Measurements from ENCODE around the gene RNF152. TPM values are rescaled to one million over a fixed set of nuclear protein-coding genes. Genes with fewer than 3 reads are reported as not detected.

The RNF152 gene
- total and polyA plus RNA-seq, 2 of the 4 experiments (the other 2 are of a cell fraction), result 7.5 to 18.5 TPM

GRCh38 chr18:61852496-61852895 is 40.3 kb downstream of the RNF152 start:
- ATAC-seq (ENCODE audit: low read depth), result no peak
- BruUV-seq (replicated peaks), result no TSS peak
- no peak overlapping the region for H2AK5ac ChIP-seq (ENCODE audit: low read depth, low read length)

More at GRCh38 chr18:61852496-61852895, 40.3 kb downstream of the RNF152 start:
- H3K79me1 ChIP-seq (ENCODE audit: low read depth in 1 of 2, low read length in 2 of 2), result peaks cover 41 to 71% of the 10 kb centered on the region in 2 experiments
- no peak overlapping the region for H2AK9ac ChIP-seq (replicated peaks; ENCODE audit: low read depth, low read length, poor library complexity)
- H3K4ac ChIP-seq (ENCODE audit: low read depth, low read length), result no peak overlapping the region
- H3K9me1 ChIP-seq (ENCODE audit: insufficient read depth, low read length), result peaks cover 20% of the 10 kb centered on the region
- TF ChIP-seq CTCF (conservative IDR thresholded peaks at IDR 0.05; ENCODE audit: low read depth, low read length), result no peak
- no peak for TF ChIP-seq USF2 (IDR thresholded peaks at IDR 0.05; ENCODE audit: low read depth, low read length)
- no peak for TF ChIP-seq MAZ (IDR thresholded peaks at IDR 0.05; ENCODE audit: borderline replicate concordance, low read depth, low read length)
- TF ChIP-seq CHD1 (IDR thresholded peaks at IDR 0.05; ENCODE audit: low read depth, low read length), result no peak
- TF ChIP-seq NFE2L2 (IDR thresholded peaks at IDR 0.05; ENCODE audit: low read depth, low read length), result no peak
- TF ChIP-seq CEBPB (IDR thresholded peaks at IDR 0.05; ENCODE audit: low read depth, low read length), result no peak
- no peak for TF ChIP-seq MXI1 (IDR thresholded peaks at IDR 0.05; ENCODE audit: borderline replicate concordance, low read depth, low read length)
- TF ChIP-seq POLR2A (IDR thresholded peaks at IDR 0.05; ENCODE audit: low read depth, low read length), result no peak
- TF ChIP-seq FOS (IDR thresholded peaks at IDR 0.05; ENCODE audit: low read depth, low read length), result no peak
- no peak for TF ChIP-seq SMC3 (IDR thresholded peaks at IDR 0.05; ENCODE audit: low read depth, low read length)
- TF ChIP-seq BHLHE40 (IDR thresholded peaks at IDR 0.05; ENCODE audit: low read depth, low read length), result no peak
- H2BK15ac ChIP-seq (ENCODE audit: low read depth, low read length), result no peak overlapping the region
- peaks cover 6% of the 10 kb centered on the region for H4K20me1 ChIP-seq (ENCODE audit: insufficient read depth, low read length)
- H2BK20ac ChIP-seq (ENCODE audit: low read depth, low read length), result no peak overlapping the region
- H3K14ac ChIP-seq (replicated peaks; ENCODE audit: low read depth, low read length), result no peak overlapping the region; the same call in 1 of the 2 replicates
- H3K36me3 ChIP-seq (ENCODE audit: control insufficient read depth, insufficient read depth, low read length), result no peaks in the 10 kb centered on the region
- no peak overlapping the region for H2BK120ac ChIP-seq (ENCODE audit: low read depth, low read length)
- H2BK5ac ChIP-seq (ENCODE audit: low read depth, low read length, poor library complexity, severe bottlenecking), result no peak overlapping the region
- no peak overlapping the region for H2AFZ ChIP-seq (replicated peaks; ENCODE audit: low read length, poor library complexity)
- no peak for DNase-seq
- intact Hi-C loops (cut with micrococcal nuclease) (no loop called here), dilution Hi-C loops (cut with HindIII; ENCODE audit: low sequenced_read_pairs, unreplicated experiment) (no loop called here), in situ Hi-C loops (cut with MboI; ENCODE audit: low sequenced_read_pairs) (no loop called here)
- H3K56ac ChIP-seq (ENCODE audit: extremely low read depth, insufficient read depth, low read length), result no peak overlapping the region
- no peak overlapping the region for H3K4me2 ChIP-seq (ENCODE audit: low read depth, low read length)
- no peak overlapping the region; the same call in 1 of the 2 replicates for H3K18ac ChIP-seq (ENCODE audit: low read depth, low read length)
- H3K27ac ChIP-seq (ENCODE audit: insufficient read depth, low read length), result no peak overlapping the region
- no peak overlapping the region for H4K91ac ChIP-seq (ENCODE audit: insufficient read depth, low read depth, low read length)
- WGBS, 2 experiments (ENCODE audit: extremely low coverage in 2 of 2, insufficient read length in 1 of 2), result no CpG with 5 or more reads among the region's 1 CpG
- no peak overlapping the region for H3K23ac ChIP-seq (ENCODE audit: low read depth, low read length)
- CTCF ChIA-PET, result no interaction called here
- H3K4me3 ChIP-seq (ENCODE audit: insufficient read depth, low read depth, low read length), result no peak overlapping the region
- no peak overlapping the region for H3K9ac ChIP-seq (ENCODE audit: low read depth, low read length)
- no peaks in the 10 kb centered on the region for H3K27me3 ChIP-seq (ENCODE audit: control insufficient read depth, insufficient read depth, low read length)
- H4K8ac ChIP-seq (ENCODE audit: low read depth in 2 of 2, low read length in 2 of 2), result no peak overlapping the region
- peaks cover 12% of the 10 kb centered on the region for H3K4me1 ChIP-seq (ENCODE audit: control insufficient read depth, insufficient read depth, low read length)
- POLR2A ChIA-PET (ENCODE audit: unreplicated experiment), result interaction anchor here (0.6 kb wide), 1 partner anchor 104 kb away, joined by 3 read pairs; no protein-coding TSS in a partner anchor
- no peaks in the 10 kb centered on the region for H3K9me3 ChIP-seq (ENCODE audit: control insufficient read depth, insufficient read depth, low read length)
- no peak overlapping the region for H4K5ac ChIP-seq (ENCODE audit: low read depth, low read length)

Measured in IMR-90 (cell line).